ENCODE results near the gene CRACR2B.
A peak's percentile ranks its signal among the peaks of the same experiment; 100 is the strongest.

CRACR2B gene

DNA sequence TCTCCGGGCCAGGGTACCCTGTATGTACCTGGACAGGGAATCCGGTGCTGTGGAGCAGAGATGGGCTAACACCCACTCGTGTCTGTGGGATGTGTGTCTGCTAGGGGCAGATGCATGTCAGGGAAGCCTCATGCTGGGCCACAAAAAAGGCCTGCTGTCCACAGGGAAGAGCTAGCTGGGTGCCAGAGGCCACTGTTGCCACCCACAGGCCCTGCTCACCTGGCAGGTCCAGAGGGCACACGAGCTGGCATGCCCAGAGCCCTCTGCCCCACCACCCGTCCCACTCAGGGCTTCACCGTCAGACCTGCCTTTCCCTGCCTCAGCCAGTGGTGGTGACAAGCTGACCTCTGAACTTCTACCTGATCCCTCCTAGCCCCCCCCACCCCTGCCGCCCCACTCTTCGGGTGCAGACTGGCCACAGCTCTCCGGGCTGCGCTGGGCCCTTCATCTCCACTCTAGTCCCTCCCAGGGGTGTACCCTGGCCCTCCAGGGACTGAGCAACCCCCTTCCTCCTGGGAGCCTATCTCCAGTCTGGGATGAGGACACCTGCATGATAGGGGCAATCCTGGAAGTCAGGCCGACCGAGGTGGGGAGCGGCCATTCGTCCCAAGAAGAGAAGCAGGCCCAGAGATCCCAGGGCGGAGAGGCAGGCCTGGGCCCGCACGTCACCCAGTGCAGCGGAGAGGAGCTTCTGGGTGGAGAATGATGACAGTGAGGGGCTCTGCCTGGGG lies 31.0 kb upstream of the CRACR2B start:
- Histone ChIP-seq H3K27ac (ENCODE audit: low read depth, low read length) (no peak overlapping the region), H3K4me1 (ENCODE audit: control insufficient read depth, insufficient read depth, low read length) (peaks cover 19% of the 10 kb centered on the region), H3K36me3 (ENCODE audit: control insufficient read depth, insufficient read depth, low read length) (peaks cover 41% of the 10 kb centered on the region), H3K27me3 (ENCODE audit: control insufficient read depth, insufficient read depth, low read length) (no peaks in the 10 kb centered on the region), H3K4me3 (ENCODE audit: low read depth, low read length) (peak overlapping the region; percentile 98), H3K9ac (ENCODE audit: low read length) (peak overlapping the region; percentile 88), H3K9me3 (ENCODE audit: control insufficient read depth, insufficient read depth, low read depth, low read length) (no peaks in the 10 kb centered on the region)

DNA sequence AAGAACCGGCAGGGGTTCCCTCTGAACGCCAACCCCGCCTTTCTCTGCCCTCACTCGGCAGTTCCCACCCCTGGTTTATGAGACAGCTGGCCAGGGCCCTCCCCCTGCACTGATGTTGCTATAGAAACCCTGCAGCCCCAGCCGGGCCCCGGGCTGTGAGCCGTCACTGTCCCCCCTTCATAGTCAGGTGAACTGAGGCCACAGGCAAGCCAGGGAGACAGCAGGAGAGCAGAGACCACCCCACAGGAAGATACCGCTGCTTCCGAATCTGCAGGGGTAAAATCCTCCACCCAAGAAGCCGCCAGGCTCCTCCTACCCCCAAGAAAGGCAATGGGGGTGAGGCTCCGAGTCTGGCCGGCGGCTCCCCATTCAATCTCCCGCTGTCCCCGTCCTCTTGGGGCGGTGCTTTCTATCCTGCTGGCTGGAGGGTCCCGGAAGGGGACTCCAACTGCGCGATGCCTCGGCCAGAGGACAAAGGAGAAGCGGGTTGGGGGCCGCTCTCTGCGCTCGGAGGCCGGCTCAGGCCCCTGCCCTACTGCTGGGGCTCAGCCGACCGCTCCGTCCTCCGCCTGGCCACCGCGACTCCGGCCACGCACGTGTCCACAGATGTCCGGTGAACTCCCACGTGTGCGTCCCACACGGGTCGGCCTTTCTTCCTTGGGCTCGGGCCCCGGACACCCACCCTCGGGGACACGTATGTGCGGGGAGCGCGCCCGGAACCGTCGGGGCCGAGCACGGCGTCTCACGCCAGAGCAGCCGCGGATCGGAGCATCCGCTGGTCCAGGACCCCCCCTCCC lies 30.2 kb upstream of the CRACR2B start:
- peaks cover 49% of the 10 kb centered on the region for H3K36me3 ChIP-seq (ENCODE audit: control insufficient read depth, insufficient read depth, low read length)
- peak overlapping the region; percentile 98 for H3K4me3 ChIP-seq (ENCODE audit: low read depth, low read length)
- peak overlapping the region; percentile 72; the same call in 1 of the 2 replicates for H3K27ac ChIP-seq (ENCODE audit: low read depth, low read length)
- peaks cover 19% of the 10 kb centered on the region for H3K4me1 ChIP-seq (ENCODE audit: control insufficient read depth, insufficient read depth, low read length)
- H3K9me3 ChIP-seq (ENCODE audit: control insufficient read depth, insufficient read depth, low read depth, low read length), result no peaks in the 10 kb centered on the region
- H3K9ac ChIP-seq (ENCODE audit: low read length), result peak overlapping the region; percentile 88
- no peaks in the 10 kb centered on the region for H3K27me3 ChIP-seq (ENCODE audit: control insufficient read depth, insufficient read depth, low read length)

DNA sequence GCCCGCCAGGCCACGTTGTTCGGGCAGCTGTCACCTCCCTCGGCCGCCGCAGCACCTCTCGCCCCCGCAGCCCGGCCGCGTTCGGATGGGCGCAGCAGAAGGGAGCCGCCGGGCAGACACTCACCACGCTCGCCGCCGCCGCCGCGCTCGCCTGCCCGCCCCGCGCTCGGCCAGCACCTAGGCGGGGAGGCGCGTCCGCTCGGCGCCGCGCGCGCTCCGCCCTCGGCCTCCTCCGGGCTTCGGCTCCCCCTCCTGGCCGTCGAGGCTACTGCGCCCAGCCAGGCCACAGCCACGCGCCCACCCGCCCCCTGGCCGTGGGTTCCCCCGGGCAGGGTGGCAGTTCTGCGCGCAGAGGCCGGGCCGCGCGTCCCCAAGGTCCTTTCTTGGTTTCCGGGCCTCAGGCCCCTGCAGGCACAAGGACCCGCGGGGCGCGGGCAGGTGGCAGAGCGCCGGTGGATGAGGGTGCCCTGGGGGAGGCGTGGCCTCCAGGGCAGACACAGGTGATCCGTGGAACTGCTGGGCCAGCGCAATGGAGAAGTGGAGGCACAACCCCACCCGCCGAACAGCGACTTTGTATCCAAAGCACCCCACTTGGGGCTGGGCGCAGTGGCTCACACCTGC lies 29.5 kb upstream of the CRACR2B start, which contains the start of gene SLC25A22:
Gene SLC25A22, minus strand, starts transcription at position 189 of the 621 bp plus-strand sequence. CDS start 3,275 bp downstream, outside the sequence.
- Histone ChIP-seq H3K4me3 (ENCODE audit: low read depth, low read length) (peak within 1 kb of the TSS; percentile 98), H3K4me1 (ENCODE audit: control insufficient read depth, insufficient read depth, low read length) (peaks cover 19% of the 10 kb centered on the region), H3K27me3 (ENCODE audit: control insufficient read depth, insufficient read depth, low read length) (no peaks in the 10 kb centered on the region), H3K27ac (ENCODE audit: low read depth, low read length) (peak within 1 kb of the TSS; percentile 72; the same call in 1 of the 2 replicates), H3K36me3 (ENCODE audit: control insufficient read depth, insufficient read depth, low read length) (peaks cover 56% of the 10 kb centered on the region), H3K9ac (ENCODE audit: low read length) (peak within 1 kb of the TSS; percentile 88), H3K9me3 (ENCODE audit: control insufficient read depth, insufficient read depth, low read depth, low read length) (no peaks in the 10 kb centered on the region)

GRCh38 chr11:799641-800316 lies 27.9 kb upstream of the CRACR2B start:
- peaks cover 32% of the 10 kb centered on the region for H3K4me1 ChIP-seq (ENCODE audit: control insufficient read depth, insufficient read depth, low read length)
- no peaks in the 10 kb centered on the region for H3K9me3 ChIP-seq (ENCODE audit: control insufficient read depth, insufficient read depth, low read depth, low read length)
- no peaks in the 10 kb centered on the region for H3K27me3 ChIP-seq (ENCODE audit: control insufficient read depth, insufficient read depth, low read length)
- H3K36me3 ChIP-seq (ENCODE audit: control insufficient read depth, insufficient read depth, low read length), result peaks cover 46% of the 10 kb centered on the region
- no peak overlapping the region for H3K9ac ChIP-seq (ENCODE audit: low read length)
- H3K4me3 ChIP-seq (ENCODE audit: low read depth, low read length), result no peak overlapping the region
- H3K27ac ChIP-seq (ENCODE audit: low read depth, low read length), result no peak overlapping the region

DNA sequence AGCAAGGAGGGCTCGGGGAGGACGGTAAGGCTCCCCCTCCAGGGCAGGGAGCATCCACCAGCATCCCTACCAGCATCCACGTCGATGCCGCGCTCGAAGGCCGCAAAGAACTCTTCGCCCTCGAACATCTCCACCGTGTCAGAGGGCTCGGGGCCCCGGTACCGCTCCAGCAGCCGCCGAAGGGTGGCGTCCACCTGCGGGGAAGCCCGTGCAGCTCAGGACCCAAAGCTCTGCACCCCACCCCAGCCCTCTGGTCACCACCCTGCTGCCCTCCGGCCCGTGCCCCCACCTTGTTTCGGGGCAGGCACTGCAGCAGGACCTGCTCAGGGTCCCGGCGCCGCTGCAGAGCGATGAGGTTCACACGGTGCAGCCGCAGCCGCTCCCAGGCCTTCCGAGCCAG lies 27.2 kb upstream of the CRACR2B start:
- Histone ChIP-seq H3K27ac (ENCODE audit: low read depth, low read length) (no peak overlapping the region), H3K36me3 (ENCODE audit: control insufficient read depth, insufficient read depth, low read length) (peaks cover 46% of the 10 kb centered on the region), H3K27me3 (ENCODE audit: control insufficient read depth, insufficient read depth, low read length) (no peaks in the 10 kb centered on the region), H3K9ac (ENCODE audit: low read length) (no peak overlapping the region), H3K4me3 (ENCODE audit: low read depth, low read length) (no peak overlapping the region), H3K9me3 (ENCODE audit: control insufficient read depth, insufficient read depth, low read depth, low read length) (no peaks in the 10 kb centered on the region), H3K4me1 (ENCODE audit: control insufficient read depth, insufficient read depth, low read length) (peaks cover 26% of the 10 kb centered on the region)

DNA sequence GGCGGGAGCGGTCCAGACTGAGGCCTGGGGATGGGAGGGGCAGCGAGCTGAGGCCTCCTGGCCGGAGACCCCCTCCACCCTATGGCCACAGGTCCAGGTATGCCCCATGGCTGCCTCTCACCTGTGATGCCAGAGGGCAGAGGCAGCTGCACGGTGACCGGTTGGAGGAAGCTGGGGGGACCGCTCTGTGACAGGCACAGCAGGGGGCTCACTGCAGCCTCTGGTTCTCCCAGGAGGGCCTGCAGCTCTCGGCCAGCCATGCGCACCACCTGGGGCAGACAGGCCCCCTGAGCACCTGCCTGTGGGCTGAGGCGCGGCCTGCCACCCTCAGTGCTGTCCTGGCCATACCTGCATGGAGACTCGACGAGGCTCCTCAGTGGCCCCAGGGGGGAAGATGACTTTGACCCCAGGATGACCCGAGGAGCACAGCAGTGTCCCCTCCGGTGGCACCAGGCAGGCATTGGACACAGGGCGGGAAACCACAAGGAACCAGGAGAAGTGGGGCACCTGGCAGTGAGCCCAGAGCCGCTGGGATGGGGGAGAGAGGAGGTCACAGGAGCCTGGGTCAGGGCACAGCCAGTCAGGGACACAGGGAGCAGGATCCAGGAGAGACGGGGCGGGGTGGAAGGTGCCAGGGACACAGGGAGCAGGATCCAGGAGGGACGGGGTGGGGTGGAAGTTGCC lies 26.5 kb upstream of the CRACR2B start:
- no peak overlapping the region for H3K9ac ChIP-seq (ENCODE audit: low read length)
- H3K27me3 ChIP-seq (ENCODE audit: control insufficient read depth, insufficient read depth, low read length), result no peaks in the 10 kb centered on the region
- no peaks in the 10 kb centered on the region for H3K9me3 ChIP-seq (ENCODE audit: control insufficient read depth, insufficient read depth, low read depth, low read length)
- no peak overlapping the region for H3K27ac ChIP-seq (ENCODE audit: low read depth, low read length)
- peaks cover 21% of the 10 kb centered on the region for H3K4me1 ChIP-seq (ENCODE audit: control insufficient read depth, insufficient read depth, low read length)
- no peak overlapping the region for H3K4me3 ChIP-seq (ENCODE audit: low read depth, low read length)
- peaks cover 46% of the 10 kb centered on the region for H3K36me3 ChIP-seq (ENCODE audit: control insufficient read depth, insufficient read depth, low read length)

DNA sequence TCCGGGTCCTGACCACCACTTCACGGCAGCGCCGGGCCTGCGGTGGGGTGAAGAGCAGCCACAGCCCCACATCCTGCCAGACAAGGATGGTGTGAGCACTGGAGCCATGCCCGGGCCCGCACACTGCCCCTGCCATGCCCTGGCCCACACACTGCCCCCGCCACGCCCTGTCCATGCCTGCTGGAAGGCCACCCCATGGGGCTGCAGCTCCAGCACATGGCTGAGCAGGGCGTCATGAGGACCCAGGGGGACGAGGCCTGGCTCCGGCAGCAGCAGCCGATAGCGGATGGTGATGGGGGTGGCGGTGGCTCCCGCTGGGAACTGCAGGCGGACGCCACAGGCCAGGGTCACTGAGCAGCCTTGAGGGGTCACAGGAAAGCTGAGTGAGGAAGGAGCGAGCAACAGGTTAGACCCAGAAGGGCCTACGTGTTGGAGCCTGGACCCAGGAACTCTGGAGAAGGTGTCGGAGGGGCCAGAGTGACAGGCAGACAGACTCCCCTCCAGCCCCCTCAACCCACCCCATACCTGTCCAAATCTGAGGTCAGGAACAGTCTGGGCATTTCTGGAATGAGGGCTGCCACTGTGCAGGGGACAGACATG lies 25.6 kb upstream of the CRACR2B start:
- Histone ChIP-seq H3K36me3 (ENCODE audit: control insufficient read depth, insufficient read depth, low read length) (peaks cover 46% of the 10 kb centered on the region), H3K4me1 (ENCODE audit: control insufficient read depth, insufficient read depth, low read length) (peaks cover 13% of the 10 kb centered on the region), H3K4me3 (ENCODE audit: low read depth, low read length) (no peak overlapping the region), H3K9me3 (ENCODE audit: control insufficient read depth, insufficient read depth, low read depth, low read length) (no peaks in the 10 kb centered on the region), H3K9ac (ENCODE audit: low read length) (no peak overlapping the region), H3K27ac (ENCODE audit: low read depth, low read length) (no peak overlapping the region), H3K27me3 (ENCODE audit: control insufficient read depth, insufficient read depth, low read length) (no peaks in the 10 kb centered on the region)

DNA sequence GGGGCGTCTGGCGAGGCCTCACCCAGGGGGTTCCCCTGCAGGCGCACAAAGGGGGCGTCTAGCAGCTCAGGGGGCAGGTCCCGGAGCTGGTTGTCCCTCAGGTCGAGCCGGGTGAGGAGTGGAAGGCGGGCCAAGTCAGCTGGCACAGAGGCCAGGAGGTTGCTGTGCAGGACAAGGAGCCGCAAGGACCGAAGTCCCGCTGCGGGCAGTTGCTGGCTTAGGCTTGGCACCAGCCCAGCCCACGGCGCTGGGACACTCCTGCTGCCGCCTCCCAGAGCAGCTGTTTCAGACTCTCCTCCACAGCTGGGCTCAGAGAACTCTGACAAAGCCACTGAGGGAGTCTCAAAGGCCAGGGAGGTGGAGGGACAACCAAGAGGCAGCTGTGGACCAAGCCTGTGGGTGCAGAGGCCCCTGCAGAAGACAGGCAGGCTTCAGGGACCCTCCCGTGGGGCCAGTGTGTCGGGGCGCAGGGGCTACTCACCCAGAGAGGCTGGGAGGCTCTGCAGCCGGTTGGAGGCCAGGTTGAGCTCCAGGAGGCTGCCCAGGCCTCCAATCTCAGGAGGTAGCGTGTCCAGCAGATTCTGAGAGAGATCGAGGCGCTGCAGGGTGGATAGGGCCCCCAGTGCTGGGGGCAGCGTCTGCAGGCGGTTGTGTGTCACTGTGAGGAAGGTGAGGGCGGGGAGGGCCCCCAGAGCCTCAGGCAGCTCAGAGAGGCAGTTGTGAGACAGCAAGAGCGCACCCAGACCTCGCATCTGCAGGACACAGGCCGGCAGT lies 24.8 kb upstream of the CRACR2B start:
- H3K36me3 ChIP-seq (ENCODE audit: control insufficient read depth, insufficient read depth, low read length), result peaks cover 46% of the 10 kb centered on the region
- no peak overlapping the region for H3K4me3 ChIP-seq (ENCODE audit: low read depth, low read length)
- no peak overlapping the region for H3K9ac ChIP-seq (ENCODE audit: low read length)
- no peaks in the 10 kb centered on the region for H3K27me3 ChIP-seq (ENCODE audit: control insufficient read depth, insufficient read depth, low read length)
- no peak overlapping the region for H3K27ac ChIP-seq (ENCODE audit: low read depth, low read length)
- peaks cover 13% of the 10 kb centered on the region for H3K4me1 ChIP-seq (ENCODE audit: control insufficient read depth, insufficient read depth, low read length)
- H3K9me3 ChIP-seq (ENCODE audit: control insufficient read depth, insufficient read depth, low read depth, low read length), result no peaks in the 10 kb centered on the region

- no peaks in the 10 kb centered on the region for H3K27me3 ChIP-seq (ENCODE audit: control insufficient read depth, insufficient read depth, low read length)
- peaks cover 46% of the 10 kb centered on the region for H3K36me3 ChIP-seq (ENCODE audit: control insufficient read depth, insufficient read depth, low read length)
- no peak overlapping the region for H3K4me3 ChIP-seq (ENCODE audit: low read depth, low read length)
- H3K9ac ChIP-seq (ENCODE audit: low read length), result no peak overlapping the region
- H3K4me1 ChIP-seq (ENCODE audit: control insufficient read depth, insufficient read depth, low read length), result peaks cover 13% of the 10 kb centered on the region
- H3K27ac ChIP-seq (ENCODE audit: low read depth, low read length), result no peak overlapping the region
- no peaks in the 10 kb centered on the region for H3K9me3 ChIP-seq (ENCODE audit: control insufficient read depth, insufficient read depth, low read depth, low read length)
These were observed 24.3 kb upstream of the CRACR2B start for GRCh38 chr11:803467-803742.

All from HUES6 (cell line).